Measurements from ENCODE around the gene HLA-DRA. TPM values are rescaled to one million over a fixed set of nuclear protein-coding genes. Genes with fewer than 3 reads are reported as not detected.

Gene HLA-DRA
- 0.28 TPM in 1 of 2 replicates, not detected in the other for total RNA-seq
- long read RNA-seq = 0 reads

- H3K4me1 Mint-ChIP-seq = no peaks in the 10 kb centered on the region
- H3K27ac Mint-ChIP-seq (ENCODE audit: unreplicated experiment) = no peak within 1 kb of the TSS
- peaks cover 45% of the 10 kb centered on the region for H3K27me3 Mint-ChIP-seq (ENCODE audit: low read depth)
- TF ChIP-seq CTCF (conservative IDR thresholded peaks at IDR 0.05) = no peak
- peak; percentile 36 for DNase-seq (ENCODE audit: low read depth, low spot score)
- H3K36me3 Mint-ChIP-seq (ENCODE audit: low read depth) = no peaks in the 10 kb centered on the region
- peaks cover 11% of the 10 kb centered on the region for H3K9me3 Mint-ChIP-seq
- H3K4me3 Mint-ChIP-seq = peak within 1 kb of the TSS; percentile 13
These were observed at the start of gene HLA-DRA for GRCh38 chr6:32439602-32440214. HLA-DRA (plus strand) TSS chr6:32439887; CDS start chr6:32439951, 64 bp downstream.

GRCh38 chr6:32391505-32391904 is 48.2 kb upstream of the HLA-DRA start:
- H3K4me1 Mint-ChIP-seq = no peaks in the 10 kb centered on the region

GRCh38 chr6:32393665-32394420 is 45.8 kb upstream of the HLA-DRA start:
- no peak for DNase-seq (ENCODE audit: low read depth, low spot score)
- no peak overlapping the region for H3K4me3 Mint-ChIP-seq
- H3K27ac Mint-ChIP-seq (ENCODE audit: unreplicated experiment) = no peak overlapping the region
- no peaks in the 10 kb centered on the region for H3K36me3 Mint-ChIP-seq (ENCODE audit: low read depth)
- peaks cover 3% of the 10 kb centered on the region for H3K27me3 Mint-ChIP-seq (ENCODE audit: low read depth)
- TF ChIP-seq CTCF (conservative IDR thresholded peaks at IDR 0.05) = no peak
- H3K4me1 Mint-ChIP-seq = no peaks in the 10 kb centered on the region
- H3K9me3 Mint-ChIP-seq = no peaks in the 10 kb centered on the region

More at GRCh38 chr6:32391505-32391904, 48.2 kb upstream of the HLA-DRA start:
- TF ChIP-seq CTCF (conservative IDR thresholded peaks at IDR 0.05) = no peak
- DNase-seq (ENCODE audit: low read depth, low spot score) = no peak
- no peak overlapping the region for H3K4me3 Mint-ChIP-seq
- H3K9me3 Mint-ChIP-seq = no peaks in the 10 kb centered on the region
- no peaks in the 10 kb centered on the region for H3K36me3 Mint-ChIP-seq (ENCODE audit: low read depth)
- peaks cover 2% of the 10 kb centered on the region for H3K27me3 Mint-ChIP-seq (ENCODE audit: low read depth)
- H3K27ac Mint-ChIP-seq (ENCODE audit: unreplicated experiment) = no peak overlapping the region

GRCh38 chr6:32396028-32396427 is 43.7 kb upstream of the HLA-DRA start:
- Mint-ChIP-seq H3K9me3 (no peaks in the 10 kb centered on the region), H3K4me1 (no peaks in the 10 kb centered on the region), H3K27ac (ENCODE audit: unreplicated experiment) (peak overlapping the region; percentile 19), H3K36me3 (ENCODE audit: low read depth) (no peaks in the 10 kb centered on the region), H3K27me3 (ENCODE audit: low read depth) (peaks cover 8% of the 10 kb centered on the region), H3K4me3 (no peak overlapping the region)
- no peak for DNase-seq (ENCODE audit: low read depth, low spot score)
- no peak for TF ChIP-seq CTCF (conservative IDR thresholded peaks at IDR 0.05)

GRCh38 chr6:32397252-32397920 is 42.3 kb upstream of the HLA-DRA start:
- Mint-ChIP-seq H3K4me1 (no peaks in the 10 kb centered on the region), H3K9me3 (no peaks in the 10 kb centered on the region), H3K27ac (ENCODE audit: unreplicated experiment) (no peak overlapping the region), H3K36me3 (ENCODE audit: low read depth) (no peaks in the 10 kb centered on the region), H3K4me3 (no peak overlapping the region), H3K27me3 (ENCODE audit: low read depth) (peaks cover 12% of the 10 kb centered on the region)
- DNase-seq (ENCODE audit: low read depth, low spot score) = no peak
- TF ChIP-seq CTCF (conservative IDR thresholded peaks at IDR 0.05) = no peak
